ENCODE results near the gene SKP1.

SKP1 gene

DNA sequence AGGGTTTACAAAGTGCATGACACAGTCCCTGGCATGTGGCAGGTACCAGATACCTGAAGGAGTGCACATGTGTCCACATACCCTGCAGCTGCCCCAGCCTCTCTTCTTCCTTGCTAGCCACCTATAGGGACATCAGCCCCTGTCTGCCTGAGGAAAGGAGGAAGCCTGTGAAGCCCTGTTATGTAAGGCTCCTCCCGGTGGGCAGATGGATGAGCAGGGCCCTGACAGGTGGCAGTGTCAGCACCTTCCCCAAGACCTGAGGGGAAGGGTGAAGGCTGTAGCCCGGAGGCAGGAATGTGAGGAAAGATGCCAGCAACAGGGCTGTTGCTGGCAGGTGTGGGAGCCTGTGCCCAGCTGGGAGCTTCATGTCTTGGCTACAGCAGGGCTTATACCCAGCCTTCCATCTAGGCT is 40.5 kb downstream of the SKP1 start:
- peak overlapping the region; percentile 85 for H3K27ac Mint-ChIP-seq (ENCODE audit: low read depth)
- peaks cover 76% of the 10 kb centered on the region for H3K36me3 Mint-ChIP-seq (ENCODE audit: insufficient read depth)
- H3K9me3 Mint-ChIP-seq: no peaks in the 10 kb centered on the region
- H3K4me1 Mint-ChIP-seq: peaks cover 91% of the 10 kb centered on the region
- DNase-seq (ENCODE audit: low spot score in 2 of 2): no peak
- peak overlapping the region; percentile 67 for H3K4me3 Mint-ChIP-seq
- no peaks in the 10 kb centered on the region for H3K27me3 Mint-ChIP-seq
- no peak for ATAC-seq (replicated peaks; ENCODE audit: extremely low read depth, poor library complexity, severe bottlenecking)

DNA sequence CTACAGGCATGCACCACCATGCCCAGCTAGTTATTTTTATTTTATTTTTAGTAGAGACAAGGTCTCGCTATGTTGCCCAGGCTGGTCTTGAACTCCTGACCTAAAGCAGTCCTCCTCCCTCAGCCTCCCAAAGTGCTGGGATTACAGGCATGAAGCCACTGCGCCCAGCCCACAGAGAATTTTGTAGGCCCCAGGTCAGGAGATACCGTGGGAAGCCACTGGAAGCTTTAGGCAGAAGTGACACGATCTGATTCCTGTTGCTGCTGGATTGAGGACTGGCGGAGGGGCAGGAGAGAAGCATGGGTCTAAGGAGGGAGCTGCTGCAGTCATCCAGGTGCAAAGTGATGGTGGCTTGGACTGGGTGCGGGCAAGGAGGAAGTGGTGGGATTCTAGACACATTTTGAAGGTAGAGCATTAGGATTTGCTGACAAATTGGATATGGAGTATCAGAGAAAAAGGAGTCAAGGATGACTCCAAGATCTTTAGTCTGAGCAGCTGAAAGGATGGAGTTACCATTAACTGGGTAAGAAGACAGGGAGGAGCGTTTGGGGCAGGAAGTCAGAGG is 41.6 kb downstream of the SKP1 start:
- H3K36me3 Mint-ChIP-seq (ENCODE audit: insufficient read depth): peaks cover 76% of the 10 kb centered on the region
- DNase-seq (ENCODE audit: low spot score in 2 of 2): no peak
- H3K9me3 Mint-ChIP-seq: no peaks in the 10 kb centered on the region
- H3K4me3 Mint-ChIP-seq: peak overlapping the region; percentile 67
- ATAC-seq (replicated peaks; ENCODE audit: extremely low read depth, poor library complexity, severe bottlenecking): no peak
- no peaks in the 10 kb centered on the region for H3K27me3 Mint-ChIP-seq
- peak overlapping the region; percentile 85 for H3K27ac Mint-ChIP-seq (ENCODE audit: low read depth)
- H3K4me1 Mint-ChIP-seq: peaks cover 91% of the 10 kb centered on the region

DNA sequence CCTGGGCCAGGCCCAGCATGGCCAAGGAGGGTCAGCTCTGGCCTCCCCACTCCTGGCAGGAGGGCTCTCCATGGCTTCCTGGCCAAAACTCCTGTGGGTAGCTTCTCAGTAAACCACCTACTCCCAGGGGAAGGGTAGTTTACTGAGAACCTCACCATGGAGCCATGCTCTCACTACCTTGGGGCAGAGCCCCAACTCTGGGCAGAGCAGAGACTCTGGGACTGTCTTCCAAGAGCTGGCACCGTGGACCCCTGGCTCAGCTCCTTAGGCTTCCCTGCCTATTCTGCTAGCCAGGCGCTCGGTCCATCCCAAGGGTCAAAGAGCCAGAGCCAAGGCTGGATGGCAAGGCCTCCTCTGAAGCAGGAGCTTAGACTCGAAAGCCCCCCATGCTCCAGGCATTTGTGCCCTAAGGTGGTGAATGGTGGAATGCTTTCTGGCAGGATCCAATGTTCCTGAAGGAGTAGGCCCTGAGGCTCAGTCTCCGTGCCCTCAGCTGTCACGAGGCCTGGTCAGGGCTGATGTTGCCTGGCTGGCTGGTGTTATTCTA is 42.7 kb downstream of the SKP1 start:
- DNase-seq (ENCODE audit: low spot score in 2 of 2) (no peak), ATAC-seq (replicated peaks; ENCODE audit: extremely low read depth, poor library complexity, severe bottlenecking) (no peak)
- Mint-ChIP-seq H3K4me3 (peak overlapping the region; percentile 88), H3K27me3 (no peaks in the 10 kb centered on the region), H3K27ac (ENCODE audit: low read depth) (peak overlapping the region; percentile 98), H3K4me1 (peaks cover 91% of the 10 kb centered on the region), H3K9me3 (no peaks in the 10 kb centered on the region), H3K36me3 (ENCODE audit: insufficient read depth) (peaks cover 79% of the 10 kb centered on the region)

DNA sequence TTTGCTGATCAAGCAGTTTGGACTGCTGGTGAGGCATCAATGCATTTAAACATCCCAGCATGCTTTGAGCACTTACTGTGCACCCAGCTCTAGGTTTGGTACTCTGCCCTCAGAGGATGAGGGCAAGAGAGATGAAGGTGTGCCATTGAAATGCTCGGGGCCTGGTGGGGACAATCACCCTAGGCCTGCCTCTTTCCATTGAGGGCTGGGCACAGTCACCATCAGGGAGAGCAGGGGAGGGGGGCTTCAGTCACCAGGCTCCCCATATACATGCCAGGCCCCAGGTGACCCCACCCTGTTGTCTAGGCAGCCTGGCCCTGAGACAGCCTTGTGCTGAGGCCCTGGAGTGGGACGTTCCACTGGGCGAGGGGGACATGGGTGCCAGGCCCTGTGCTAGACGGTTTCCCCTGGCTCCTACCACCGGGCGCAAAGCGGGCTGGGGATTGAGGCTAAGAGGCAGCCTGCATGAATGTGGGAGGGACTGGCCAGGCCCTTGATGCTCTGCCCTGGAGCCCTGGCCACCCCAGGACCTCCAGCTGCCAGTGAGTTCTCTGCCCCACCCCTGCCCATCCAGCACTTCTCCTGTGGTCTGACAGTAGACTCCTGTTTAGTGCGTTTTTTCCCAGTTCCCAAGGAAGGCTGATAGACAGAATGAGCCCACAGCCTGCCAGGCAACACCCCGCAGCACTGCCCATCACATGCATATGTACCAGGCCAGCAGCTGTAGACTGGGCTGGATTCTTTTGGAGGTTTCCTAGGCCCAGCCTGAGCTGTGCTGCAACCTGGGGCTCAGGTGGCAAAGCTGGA is 43.4 kb downstream of the SKP1 start:
- H3K4me3 Mint-ChIP-seq: peak overlapping the region; percentile 88
- H3K27ac Mint-ChIP-seq (ENCODE audit: low read depth): peak overlapping the region; percentile 98
- no peaks in the 10 kb centered on the region for H3K27me3 Mint-ChIP-seq
- H3K4me1 Mint-ChIP-seq: peaks cover 94% of the 10 kb centered on the region
- no peak for ATAC-seq (replicated peaks; ENCODE audit: extremely low read depth, poor library complexity, severe bottlenecking)
- H3K36me3 Mint-ChIP-seq (ENCODE audit: insufficient read depth): peaks cover 79% of the 10 kb centered on the region
- DNase-seq (ENCODE audit: low spot score in 2 of 2): no peak
- no peaks in the 10 kb centered on the region for H3K9me3 Mint-ChIP-seq

DNA sequence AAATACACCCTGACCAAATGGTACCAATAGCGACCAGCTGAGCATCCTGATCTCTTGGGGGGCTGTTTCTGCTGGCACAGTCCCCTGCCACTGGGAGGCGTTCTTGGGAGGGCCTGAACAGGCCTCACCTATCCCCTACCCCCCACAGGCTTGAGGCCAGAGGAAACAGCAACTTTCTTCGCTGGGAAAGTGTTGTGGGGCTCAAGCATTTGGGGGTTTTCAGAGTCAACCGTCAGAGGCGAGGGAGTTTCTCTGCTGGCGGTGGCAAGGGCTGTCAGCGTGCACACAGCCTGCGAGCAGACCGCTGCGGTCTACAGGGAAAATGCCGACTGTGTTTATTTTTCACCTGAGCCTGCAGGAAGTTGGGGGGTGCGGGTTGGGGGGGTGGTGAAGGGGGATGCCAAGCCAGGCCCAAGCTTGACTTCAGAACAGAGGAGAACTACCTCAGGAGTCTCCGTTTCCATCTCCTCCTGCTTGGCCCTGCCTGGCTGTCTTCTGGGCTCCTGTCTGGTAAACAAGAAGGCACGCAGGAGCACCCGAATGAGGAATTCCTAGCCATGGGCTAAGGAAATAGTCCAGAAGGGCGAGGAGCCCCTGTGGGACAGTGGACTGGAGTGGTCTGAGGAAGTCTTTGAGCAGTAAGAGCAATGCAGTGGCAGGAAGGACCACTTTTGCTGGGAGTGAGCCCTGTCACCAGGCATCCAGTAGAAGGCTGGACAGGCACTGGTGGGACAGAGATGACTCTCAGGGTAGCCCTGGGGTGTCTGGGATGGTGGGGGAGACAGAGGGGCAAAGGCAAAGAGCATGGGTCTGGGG is 44.2 kb downstream of the SKP1 start:
- peaks cover 81% of the 10 kb centered on the region for H3K36me3 Mint-ChIP-seq (ENCODE audit: insufficient read depth)
- H3K9me3 Mint-ChIP-seq: no peaks in the 10 kb centered on the region
- H3K4me3 Mint-ChIP-seq: peak overlapping the region; percentile 88
- H3K27me3 Mint-ChIP-seq: no peaks in the 10 kb centered on the region
- peak; percentile 90 for ATAC-seq (replicated peaks; ENCODE audit: extremely low read depth, poor library complexity, severe bottlenecking)
- peak; percentile 64 to 89 for DNase-seq (ENCODE audit: low spot score in 2 of 2)
- H3K27ac Mint-ChIP-seq (ENCODE audit: low read depth): peak overlapping the region; percentile 98
- peaks cover 95% of the 10 kb centered on the region for H3K4me1 Mint-ChIP-seq

DNA sequence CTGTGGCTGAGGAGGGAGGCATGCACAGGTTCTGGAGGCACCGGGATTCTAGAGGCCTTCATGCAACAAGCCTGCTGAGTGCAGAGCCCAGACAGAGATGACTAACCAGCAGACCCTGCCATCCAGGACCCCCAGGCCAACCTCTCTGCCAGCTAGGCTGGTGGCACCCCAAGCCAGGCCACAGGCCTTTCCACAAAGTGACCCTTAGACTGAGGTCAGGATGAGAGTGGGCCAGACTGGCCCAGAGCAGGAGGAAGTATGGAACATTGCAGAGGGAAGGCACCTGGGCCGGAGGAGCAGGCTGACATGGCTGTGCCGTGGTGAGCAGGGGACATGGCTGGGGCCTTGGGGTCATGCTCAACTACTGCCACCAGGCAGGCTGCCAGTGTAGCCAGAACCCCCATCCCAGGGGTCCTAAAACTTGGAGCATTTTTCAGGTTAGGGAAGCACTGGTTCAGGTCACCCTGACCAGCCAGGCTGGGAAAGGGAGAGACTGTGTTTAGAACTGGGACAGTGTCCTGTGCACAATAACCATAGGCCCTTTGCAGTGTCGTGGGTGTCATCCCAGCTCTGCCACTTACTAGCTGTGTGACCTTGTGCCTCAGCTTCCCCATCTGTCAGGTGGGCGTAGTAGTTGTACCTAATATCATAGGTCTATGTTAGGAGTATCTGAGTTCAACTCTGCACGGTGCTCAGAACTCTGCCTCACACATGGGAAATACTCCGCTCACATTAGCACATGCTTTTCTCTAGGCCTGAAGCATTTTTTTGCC is 45.0 kb downstream of the SKP1 start:
- H3K36me3 Mint-ChIP-seq (ENCODE audit: insufficient read depth): peaks cover 78% of the 10 kb centered on the region
- H3K4me1 Mint-ChIP-seq: peaks cover 95% of the 10 kb centered on the region
- ATAC-seq (replicated peaks; ENCODE audit: extremely low read depth, poor library complexity, severe bottlenecking): no peak
- H3K27ac Mint-ChIP-seq (ENCODE audit: low read depth): peak overlapping the region; percentile 98
- DNase-seq (ENCODE audit: low spot score in 2 of 2): no peak
- H3K4me3 Mint-ChIP-seq: peak overlapping the region; percentile 88
- H3K9me3 Mint-ChIP-seq: no peaks in the 10 kb centered on the region
- H3K27me3 Mint-ChIP-seq: no peaks in the 10 kb centered on the region

DNA sequence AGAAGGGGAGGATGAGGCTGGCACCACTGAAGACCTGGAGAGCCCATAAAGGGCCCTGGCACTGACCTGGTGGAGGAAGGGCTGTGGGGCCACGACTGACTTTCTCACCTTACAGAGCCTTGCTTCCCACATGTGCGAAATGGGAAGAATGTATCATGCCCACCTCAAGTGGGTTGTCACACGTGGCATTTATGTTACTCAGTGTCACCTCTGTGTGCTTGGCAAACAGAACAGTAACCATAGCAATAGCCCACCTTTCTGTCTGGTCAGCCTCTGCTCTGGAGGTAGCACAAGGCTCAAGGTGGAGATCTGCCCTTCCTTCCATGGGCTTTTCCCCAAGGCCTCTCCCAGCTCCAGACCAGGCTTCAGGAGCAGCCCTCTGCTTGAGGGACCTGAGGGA is 45.6 kb downstream of the SKP1 start:
- no peaks in the 10 kb centered on the region for H3K9me3 Mint-ChIP-seq
- no peak for DNase-seq (ENCODE audit: low spot score in 2 of 2)
- ATAC-seq (replicated peaks; ENCODE audit: extremely low read depth, poor library complexity, severe bottlenecking): no peak
- peak overlapping the region; percentile 98 for H3K27ac Mint-ChIP-seq (ENCODE audit: low read depth)
- peaks cover 95% of the 10 kb centered on the region for H3K4me1 Mint-ChIP-seq
- peak overlapping the region; percentile 88 for H3K4me3 Mint-ChIP-seq
- H3K27me3 Mint-ChIP-seq: no peaks in the 10 kb centered on the region
- peaks cover 77% of the 10 kb centered on the region for H3K36me3 Mint-ChIP-seq (ENCODE audit: insufficient read depth)

DNA sequence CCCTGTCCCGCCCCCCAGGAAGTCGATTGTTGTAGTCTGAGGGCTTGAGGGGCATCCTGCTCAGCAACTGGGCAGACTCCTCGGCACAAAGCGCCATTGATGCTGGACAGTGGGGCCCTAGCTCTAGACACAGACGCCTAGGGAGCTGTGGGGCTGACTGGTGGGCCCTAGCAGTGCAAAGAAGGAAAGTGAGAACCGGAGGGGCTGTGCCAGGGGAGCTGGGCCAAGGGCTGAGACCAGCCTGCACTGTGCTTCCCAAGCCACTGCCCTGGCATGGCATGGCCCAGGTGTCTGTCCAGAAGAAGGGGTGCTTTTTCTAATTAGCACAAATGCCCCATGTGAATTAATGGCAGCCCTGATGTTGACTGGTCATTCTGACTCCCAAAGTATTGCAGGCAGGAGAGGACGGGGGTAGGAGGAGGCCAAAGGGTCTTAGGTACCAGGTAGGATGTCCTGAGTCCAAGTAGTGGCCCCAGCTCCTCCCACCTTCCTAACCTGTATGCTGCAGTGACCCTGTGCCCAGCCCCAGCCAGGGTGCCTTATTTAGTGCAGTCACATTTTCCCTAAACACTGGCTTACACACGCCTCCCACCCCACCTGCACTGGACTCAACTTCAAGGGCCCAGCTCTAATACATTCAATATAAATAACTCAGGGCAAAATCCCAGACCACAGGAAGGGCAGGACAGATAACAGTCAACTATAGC is 46.4 kb downstream of the SKP1 start:
- Mint-ChIP-seq H3K4me3 (peak overlapping the region; percentile 88), H3K27me3 (no peaks in the 10 kb centered on the region), H3K9me3 (no peaks in the 10 kb centered on the region), H3K27ac (ENCODE audit: low read depth) (peak overlapping the region; percentile 98), H3K4me1 (peaks cover 95% of the 10 kb centered on the region), H3K36me3 (ENCODE audit: insufficient read depth) (peaks cover 75% of the 10 kb centered on the region)
- DNase-seq (ENCODE audit: low spot score in 2 of 2): no peak
- no peak for ATAC-seq (replicated peaks; ENCODE audit: extremely low read depth, poor library complexity, severe bottlenecking)

DNA sequence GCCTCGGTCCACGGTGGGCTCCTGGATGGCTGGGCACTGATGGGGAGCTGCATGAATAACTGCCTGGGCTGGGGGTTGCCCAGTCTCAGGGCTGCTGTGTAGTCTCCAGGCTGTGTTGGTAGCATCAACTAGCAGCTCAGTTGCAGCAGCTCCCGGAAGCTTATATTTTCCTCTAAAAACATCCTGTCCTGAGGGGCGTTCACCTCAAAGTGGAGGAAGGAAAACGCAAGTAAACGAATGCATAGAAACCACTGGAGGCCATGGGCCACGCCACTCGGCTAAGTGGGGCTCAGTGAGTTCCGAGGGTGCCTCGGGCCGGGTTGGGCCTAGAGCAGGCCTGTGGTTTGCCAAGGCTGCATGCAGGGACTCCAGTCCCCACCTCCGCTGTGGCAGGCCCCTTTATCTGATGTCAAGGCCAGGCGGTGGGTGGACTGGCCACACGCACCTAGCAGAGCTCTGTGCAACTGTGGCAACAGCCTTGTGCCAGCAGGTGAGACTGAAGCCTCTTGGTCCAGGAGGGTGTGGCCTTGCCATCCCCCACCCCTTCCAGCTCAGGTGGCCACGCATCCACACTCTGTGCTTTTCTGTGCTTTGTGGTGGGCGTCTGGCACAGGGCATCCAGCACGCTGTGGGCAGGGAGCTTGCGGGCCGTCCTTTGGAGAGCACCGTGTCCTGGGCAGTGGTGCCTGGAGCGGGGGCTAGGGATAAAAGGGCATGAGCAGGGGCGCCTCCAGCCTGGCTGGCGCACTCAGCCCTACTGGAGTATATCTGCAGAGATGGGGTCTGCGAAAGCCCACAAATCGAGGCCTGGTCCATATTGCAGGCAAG is 47.1 kb downstream of the SKP1 start:
- Mint-ChIP-seq H3K4me1 (peaks cover 91% of the 10 kb centered on the region), H3K36me3 (ENCODE audit: insufficient read depth) (peaks cover 73% of the 10 kb centered on the region), H3K4me3 (peak overlapping the region; percentile 88), H3K27ac (ENCODE audit: low read depth) (peak overlapping the region; percentile 98), H3K27me3 (no peaks in the 10 kb centered on the region), H3K9me3 (no peaks in the 10 kb centered on the region)
- no peak for DNase-seq (ENCODE audit: low spot score in 2 of 2)
- no peak for ATAC-seq (replicated peaks; ENCODE audit: extremely low read depth, poor library complexity, severe bottlenecking)

DNA sequence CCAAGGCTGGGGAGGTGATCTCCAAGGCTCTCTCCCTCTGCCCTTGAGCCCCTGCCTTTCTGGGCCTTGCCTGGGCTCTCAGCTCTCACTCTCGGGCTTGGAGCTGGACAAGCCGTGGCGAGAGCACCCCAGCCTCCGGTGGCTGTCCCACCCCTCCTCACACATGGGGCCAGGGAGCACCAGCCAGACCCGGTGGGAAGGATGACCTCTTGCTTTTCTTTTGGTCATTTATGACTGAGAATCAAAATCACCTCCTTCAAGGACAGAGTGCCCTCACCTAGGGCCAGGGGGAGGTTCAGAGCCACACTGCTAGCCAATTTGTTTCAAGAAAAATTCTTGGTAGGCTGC is 48.1 kb downstream of the SKP1 start:
- Mint-ChIP-seq H3K4me1 (peaks cover 87% of the 10 kb centered on the region), H3K27me3 (no peaks in the 10 kb centered on the region), H3K4me3 (peak overlapping the region; percentile 88), H3K9me3 (no peaks in the 10 kb centered on the region), H3K36me3 (ENCODE audit: insufficient read depth) (peaks cover 72% of the 10 kb centered on the region), H3K27ac (ENCODE audit: low read depth) (peak overlapping the region; percentile 98)
- DNase-seq (ENCODE audit: low spot score in 2 of 2): no peak
- no peak for ATAC-seq (replicated peaks; ENCODE audit: extremely low read depth, poor library complexity, severe bottlenecking)

DNA sequence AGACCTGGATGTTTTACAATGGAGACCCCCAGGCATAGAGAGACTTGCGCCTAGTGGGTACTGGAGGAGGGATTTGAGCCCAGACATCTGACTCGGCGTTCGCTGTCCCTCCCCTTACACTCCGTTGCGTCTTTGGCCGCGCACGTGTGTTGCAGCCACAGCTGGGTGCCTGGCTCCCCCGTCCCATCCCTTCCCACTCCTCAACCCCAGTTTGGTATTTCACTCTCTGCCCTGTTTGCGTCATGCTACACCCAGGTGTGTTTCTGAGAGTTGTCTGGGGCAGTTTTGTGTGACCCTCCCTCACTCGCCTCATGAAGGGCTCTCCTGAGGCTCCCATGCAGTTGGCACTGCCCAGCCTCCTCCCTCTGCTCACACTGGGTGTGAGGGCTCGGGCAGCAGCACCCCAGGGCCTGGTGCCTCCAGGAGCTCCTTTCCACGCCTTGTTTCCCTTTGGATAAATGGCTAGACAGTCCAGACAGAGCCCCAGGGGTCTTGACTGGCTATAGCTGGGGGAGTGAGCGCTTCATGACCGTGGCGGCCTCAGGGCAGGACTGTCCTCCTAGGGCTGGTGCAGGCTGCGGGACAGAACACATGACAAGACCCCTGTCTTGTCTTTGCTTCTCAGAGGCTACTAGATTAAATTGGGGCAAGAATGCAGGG is 48.6 kb downstream of the SKP1 start:
- Mint-ChIP-seq H3K4me3 (peak overlapping the region; percentile 88), H3K4me1 (peaks cover 87% of the 10 kb centered on the region), H3K27me3 (no peaks in the 10 kb centered on the region), H3K9me3 (no peaks in the 10 kb centered on the region), H3K36me3 (ENCODE audit: insufficient read depth) (peaks cover 69% of the 10 kb centered on the region), H3K27ac (ENCODE audit: low read depth) (peak overlapping the region; percentile 98)
- no peak for DNase-seq (ENCODE audit: low spot score in 2 of 2)
- ATAC-seq (replicated peaks; ENCODE audit: extremely low read depth, poor library complexity, severe bottlenecking): no peak
